Right forelimb (tissue), 1 donor: Measurements from ENCODE around the gene TINCR.
"Not testable (repeated sequence)": the region's sequence is repeated elsewhere in the genome, so short reads cannot be mapped to it uniquely, and the experiment has no call there.

ENCODE experiments used
- DNase-seq: peaks from one replicate; pipeline ENCODE4 v3.0.0-alpha.2; 2018

The TINCR gene

GRCh38 chr19:5567360-5567969, at the start of gene TINCR:
Gene TINCR (minus strand): TSS chr19:5567953.
- DNase-seq = peak; percentile 41

DNA sequence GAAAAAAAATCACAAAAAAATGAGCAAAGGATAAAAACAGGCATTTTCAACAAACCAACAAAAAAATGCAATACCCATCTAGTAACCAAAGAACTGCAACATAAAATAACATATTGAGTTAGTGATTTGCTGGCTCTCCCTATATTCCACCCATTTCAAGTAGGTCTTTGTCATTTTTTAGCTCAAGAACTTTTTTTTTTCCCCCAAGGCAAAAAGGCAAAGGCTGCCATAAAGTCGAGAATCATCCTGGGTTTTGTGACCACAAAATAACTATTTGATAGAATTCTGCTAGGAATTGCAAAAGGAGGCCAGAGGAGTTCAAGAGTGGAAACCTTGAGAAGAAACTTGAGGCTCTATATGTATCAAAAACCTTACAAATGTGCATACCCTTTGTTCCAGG, 49.3 kb upstream of the TINCR start:
- DNase-seq = no peak

- DNase-seq = no peak
Measured at GRCh38 chr19:5615756-5616327, 48.1 kb upstream of the TINCR start.

DNA sequence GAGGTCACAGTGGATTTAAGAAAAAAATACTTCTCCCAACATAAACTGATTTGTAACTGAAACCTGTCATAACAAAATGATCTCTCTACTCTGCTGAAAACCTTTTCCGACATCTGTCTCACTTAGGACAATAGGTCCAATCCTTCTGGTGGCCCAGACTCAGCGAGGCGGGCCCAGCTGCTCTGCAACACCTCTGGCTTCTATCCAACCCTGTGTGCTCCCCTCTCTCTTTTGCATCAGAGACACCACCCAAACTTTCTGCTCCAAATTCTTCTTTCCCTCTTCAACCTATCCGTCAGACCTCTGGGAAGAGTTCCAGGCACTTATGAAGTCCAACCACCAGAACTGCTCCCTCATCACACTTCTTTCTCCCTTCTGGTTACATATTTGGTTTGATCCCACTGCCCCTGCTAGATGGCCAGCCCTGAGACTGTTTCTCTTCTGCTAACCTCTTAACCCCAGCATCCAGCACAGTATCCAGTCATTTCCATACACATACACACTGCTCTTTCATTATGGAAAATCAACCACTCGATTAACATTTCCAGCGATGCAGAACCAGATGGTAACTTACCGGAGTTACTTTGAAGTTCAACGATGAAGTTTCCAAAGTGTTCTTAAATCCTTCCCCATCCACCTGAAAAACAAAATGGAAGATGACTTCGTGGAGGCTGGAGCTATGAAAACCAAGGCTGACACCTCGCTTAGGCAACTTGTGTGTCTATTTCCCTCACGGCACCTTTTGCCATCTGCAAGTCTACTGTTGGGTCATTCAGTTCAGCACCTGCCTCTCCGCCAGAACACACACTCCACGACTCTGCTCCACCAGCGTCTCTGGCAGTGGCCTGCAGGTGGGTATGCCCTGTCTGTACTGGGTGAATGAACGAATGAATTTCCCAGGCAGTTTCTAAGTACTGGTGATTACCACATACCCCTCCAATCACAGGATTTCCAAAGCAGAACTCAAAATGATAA, 45.4 kb upstream of the TINCR start:
- DNase-seq = no peak

GRCh38 chr19:5609881-5610448, 42.2 kb upstream of the TINCR start:
- DNase-seq = no peak

DNA sequence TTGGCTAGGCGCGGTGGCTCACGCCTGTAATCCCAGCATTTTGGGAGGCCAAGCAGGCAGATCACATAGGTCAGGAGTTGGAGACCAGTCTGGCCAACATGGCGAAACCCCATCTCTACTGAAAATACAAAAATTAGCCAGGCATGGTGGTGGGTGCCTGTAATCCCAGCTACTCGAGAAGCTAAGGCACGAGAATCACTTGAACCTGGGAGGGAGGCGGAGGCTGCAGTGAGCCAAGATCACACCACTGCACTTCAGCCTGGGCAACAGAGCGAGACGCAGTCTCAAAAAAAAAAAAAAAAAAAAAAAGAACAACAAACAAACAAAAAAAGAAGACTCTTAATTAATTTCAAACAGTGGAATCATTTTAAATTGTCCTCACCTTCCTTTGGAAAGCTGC, 41.0 kb upstream of the TINCR start:
- not testable (repeated sequence) for DNase-seq

DNA sequence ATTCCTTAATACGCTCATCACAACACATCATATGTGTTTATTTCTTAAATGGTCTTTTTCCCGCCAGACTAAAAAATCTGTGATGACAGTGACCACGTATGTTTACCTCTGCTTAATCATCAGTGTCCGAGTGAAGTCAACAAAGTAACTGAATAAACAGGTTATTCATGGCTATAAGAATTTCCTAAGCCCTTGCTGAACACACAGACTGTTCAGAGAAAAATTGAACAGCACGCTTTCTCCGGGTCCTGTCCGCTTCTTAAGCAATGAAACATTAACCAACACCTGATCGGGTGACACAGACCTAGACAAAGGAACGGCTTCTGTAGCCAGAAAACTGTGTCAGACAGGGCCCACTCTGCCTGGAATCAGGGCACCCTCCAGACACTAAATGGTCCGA, 40.5 kb upstream of the TINCR start:
- DNase-seq = no peak

GRCh38 chr19:5607318-5608275, 39.8 kb upstream of the TINCR start:
- DNase-seq = no peak

GRCh38 chr19:5605362-5605761, 37.6 kb upstream of the TINCR start:
- DNase-seq = no peak

DNA sequence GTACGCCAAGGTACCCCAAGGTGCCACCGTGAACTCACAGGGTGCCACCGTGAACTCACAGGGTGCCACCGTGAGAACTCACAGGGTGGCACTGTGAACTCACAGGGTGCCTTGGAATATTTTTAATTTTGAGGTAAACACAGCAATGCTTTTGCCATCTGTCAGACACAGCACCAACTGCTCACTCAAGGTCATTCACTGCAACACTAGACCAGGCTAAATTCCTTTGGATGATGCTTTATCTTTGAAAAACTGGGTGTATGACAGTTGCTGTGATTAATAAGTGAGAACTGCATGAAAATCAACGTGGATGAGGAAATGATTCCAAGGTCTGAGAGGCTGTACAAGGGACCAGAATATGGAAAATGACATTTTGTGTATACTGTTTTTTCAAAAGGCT, 35.9 kb upstream of the TINCR start:
- DNase-seq = no peak

DNA sequence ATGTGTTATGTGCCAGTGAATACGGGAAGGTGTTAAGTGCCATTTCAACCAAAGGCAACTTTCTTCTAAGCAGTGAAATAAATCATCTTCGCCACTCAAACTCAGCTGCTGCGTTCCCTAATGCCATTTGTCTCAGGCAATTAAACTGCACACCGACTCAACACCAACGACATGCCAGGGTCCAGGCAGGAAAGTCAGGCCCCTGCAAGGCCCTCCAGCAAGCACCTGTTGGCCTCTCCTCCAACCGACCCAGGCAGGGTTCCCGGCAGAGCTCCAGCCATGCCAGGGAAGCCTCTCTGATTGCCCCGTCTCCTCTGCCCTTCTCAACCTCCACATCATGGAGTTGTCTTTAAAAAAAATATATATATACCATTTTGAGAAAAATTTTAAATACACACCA, 33.0 kb upstream of the TINCR start:
- DNase-seq = no peak

DNA sequence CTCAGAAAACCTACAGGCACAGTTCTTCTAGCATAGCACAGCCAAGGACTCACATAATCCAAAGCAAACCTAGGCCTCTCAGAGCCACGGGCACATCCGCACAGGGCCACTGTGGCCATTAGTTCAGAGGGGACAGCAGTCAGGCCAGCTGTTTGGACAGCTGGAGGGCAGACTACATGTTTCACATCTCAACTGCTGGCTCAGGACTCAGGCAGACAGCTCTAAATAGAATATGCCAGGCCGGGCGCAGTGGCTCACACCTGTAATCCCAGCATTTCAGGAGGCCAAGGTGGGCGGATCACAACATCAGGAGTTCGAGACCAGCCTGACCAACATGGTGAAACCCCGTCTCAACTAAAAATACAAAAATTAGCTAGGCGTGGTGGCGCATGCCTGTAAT, 28.0 kb upstream of the TINCR start:
- no peak for DNase-seq

DNA sequence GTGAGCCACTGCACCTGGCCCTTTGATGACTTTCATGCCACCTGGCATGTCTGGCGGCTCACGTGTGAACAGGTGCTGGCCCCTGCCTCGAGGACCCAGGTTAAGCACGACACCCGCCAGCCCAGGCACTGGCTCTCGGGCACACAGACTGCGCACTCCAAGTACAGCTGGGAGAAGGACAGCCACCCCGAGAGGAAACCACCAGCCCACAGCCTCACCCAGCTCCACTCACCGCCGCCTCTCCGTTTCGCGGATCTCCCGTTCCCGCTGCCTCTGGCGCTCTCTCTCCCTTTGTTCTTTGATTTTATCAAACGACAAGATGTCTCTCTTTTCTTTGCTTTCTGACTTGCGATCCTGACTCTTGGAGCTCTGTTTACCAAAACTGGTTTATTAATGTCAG, 27.4 kb upstream of the TINCR start:
- DNase-seq = peak; percentile 10

GRCh38 chr19:5594521-5594950, 26.8 kb upstream of the TINCR start:
- DNase-seq = peak; percentile 11

DNA sequence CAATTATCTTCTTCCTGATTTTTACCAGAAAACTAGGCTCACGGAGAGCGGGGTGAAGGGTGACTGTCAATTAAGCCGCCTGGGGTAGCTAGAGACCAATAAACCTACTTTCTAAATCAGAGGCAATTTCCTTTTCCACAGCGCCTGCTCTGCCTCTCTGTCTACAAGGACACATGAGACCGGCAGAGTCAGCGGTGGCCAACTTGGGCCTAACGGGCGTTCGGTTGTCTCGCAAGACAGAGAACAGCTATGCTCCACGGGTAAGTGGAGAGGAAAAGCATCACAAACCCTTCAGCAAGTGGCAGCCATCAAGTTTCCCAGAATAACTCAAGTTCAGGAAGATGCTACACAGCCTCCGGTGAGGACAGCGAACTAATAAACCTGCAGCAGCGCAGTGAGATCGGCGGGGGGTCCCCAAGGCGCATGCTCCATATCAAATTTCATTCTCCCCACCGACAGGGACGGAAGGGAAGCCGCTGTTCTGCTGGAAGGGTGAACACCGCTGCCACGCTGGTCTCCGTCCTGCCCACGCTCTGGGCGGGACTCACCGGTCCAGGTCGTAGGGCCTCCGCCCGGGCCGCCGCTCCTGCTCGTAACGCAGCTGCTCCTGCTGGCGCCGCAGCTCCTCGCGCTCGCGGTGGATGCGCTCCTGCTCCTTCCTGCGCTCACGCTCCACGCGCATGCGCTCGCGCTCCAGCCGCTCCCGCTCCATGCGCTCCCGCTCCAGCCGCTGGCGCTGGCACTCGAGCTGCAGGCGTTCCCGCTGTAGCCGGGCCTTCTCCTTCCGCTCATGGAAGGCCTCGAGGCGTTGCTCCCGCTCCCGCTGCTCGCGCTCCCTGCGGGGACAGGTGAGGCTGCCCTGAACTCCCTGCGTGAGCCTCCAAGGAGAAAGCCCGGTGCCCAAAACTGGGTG, 25.8 kb upstream of the TINCR start:
- peak; percentile 37 for DNase-seq

DNA sequence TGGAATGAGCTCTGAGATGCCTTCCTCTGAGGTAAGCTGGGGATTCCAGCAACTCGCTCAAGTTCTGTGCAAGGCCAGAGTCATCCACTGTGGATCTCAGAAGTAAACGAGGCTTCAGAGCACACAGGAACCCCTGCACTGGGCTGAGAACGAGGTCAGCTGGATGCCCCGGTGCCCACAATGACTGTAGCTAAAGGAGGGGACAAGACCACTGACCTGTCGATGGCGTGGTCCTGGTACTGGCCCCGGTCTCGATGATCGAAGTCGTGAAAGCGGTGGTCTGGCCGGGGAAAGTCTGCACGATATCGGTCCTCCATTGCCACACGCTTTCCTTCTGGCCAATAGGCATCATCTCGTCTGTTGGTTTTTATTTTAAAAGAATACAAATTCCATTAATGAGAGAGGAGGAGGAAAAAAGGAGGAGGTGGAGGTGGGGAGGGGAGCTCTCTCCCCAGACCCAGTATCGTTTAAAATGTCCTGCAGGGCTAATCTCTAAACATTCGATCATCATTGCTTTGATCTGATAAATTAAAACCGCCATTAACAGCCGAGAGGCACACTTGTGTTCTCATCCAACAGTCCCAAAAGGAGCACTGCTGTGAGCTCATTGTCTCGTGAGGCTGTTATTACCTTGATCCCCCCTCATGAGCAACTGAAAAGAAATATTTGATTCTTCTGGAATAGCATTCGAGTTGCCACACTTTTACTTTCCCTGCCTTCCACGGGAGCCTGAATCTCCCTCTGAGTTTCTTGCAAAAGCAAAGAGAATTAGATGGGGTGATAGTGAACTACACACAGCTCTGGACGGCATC, 25.0 kb upstream of the TINCR start:
- no peak for DNase-seq

DNA sequence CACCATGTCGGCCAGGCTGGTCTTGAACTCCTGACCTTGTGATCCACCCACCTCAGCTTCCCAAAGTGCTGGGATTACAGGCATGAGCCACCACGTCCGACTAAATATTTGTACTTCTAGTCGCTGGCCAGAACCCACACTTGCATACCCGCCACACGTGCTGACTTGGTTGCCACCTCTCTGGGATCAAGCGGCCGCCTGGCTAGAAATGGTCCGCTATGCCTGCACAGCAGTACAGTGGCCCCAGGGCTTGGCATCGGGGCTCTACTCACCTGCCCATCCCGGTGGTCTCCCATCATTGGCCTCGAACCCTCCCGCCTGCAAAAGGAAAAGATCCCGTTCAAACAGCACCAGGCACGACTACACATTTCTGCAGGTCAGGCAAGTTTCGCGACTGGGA, 23.7 kb upstream of the TINCR start:
- DNase-seq = peak; percentile 2

DNA sequence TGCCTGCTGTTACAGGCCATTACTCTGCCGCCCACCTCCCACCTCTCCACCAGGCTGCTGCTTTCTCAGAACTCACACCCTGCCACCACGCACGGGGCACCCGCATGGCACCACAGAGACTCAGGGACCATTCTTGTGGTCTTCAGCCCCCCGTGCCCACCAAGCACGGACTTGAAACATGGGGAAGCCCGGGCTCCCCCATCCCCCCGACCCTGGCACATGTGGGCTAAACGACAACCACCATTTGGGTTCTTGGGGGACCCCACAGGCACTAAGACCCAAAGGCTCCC, 23.1 kb upstream of the TINCR start:
- DNase-seq = no peak

DNA sequence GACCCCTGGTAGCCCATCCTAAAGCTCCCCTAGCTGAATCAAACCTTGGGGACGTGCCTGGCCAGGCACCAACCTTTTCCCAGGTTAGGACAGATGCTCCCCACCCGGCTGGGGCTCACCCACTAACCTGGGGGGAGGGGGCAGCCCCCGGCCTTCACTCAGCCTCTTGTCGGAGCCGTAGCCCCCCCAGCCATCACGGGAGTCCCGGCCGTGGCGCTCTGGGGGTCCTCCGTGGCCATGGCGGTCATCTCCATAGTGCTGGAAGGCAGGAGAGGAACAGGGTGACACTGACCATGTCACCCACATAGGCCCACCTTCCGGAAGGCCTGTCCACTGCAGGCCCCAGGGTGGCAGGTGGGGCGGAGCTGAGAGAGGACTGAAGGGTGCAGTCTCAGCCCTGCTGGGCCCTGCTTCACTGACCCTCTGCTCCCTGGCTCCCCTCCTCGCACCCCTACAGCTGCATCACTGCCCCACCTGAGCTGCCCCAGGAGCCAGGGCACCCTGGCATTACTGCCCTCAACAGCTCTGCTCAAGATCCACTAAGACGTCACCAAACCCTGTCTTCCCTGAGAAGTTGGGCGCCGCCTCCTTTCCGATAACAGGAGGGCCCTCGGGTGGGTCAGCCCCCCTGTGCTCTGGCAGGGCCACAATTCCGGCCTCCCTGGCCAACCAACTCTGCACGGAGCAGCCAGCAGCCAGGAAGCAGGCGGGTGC, 22.6 kb upstream of the TINCR start:
- peak; percentile 29 for DNase-seq
